OCI-LY1 (cell line): ENCODE data around the gene HS1BP3.

Experiments used
- H2AFZ ChIP-seq: fragments of 200-600 bp; sonication (generic), shearing (Covaris generic); 2 replicates; pipeline ENCODE4 v1.6.0; 2014; ENCODE audit warnings: antibody characterized with exemption, mild to moderate bottlenecking, low read length
- H3F3A ChIP-seq: fragments of 200-600 bp; sonication (generic), shearing (Covaris generic); 2 replicates; pipeline ENCODE4 v1.6.0; 2014; ENCODE audit warnings: mild to moderate bottlenecking, antibody characterized with exemption, low read length, moderate library complexity; ENCODE audit not compliant: insufficient read depth
- H3K27ac ChIP-seq: fragments of 200-600 bp; sonication (generic); 2 replicates; pipeline ENCODE4 v1.5.1; 2014; ENCODE audit warnings: low read length, mixed run types, mild to moderate bottlenecking, low read depth; ENCODE audit not compliant: poor library complexity, severe bottlenecking
- H3K27me3 ChIP-seq: fragments of 200-600 bp; sonication (generic); 2 replicates; pipeline ENCODE4 v1.6.0; 2014; ENCODE audit warnings: antibody characterized with exemption, mild to moderate bottlenecking, low read length, moderate library complexity; ENCODE audit not compliant: insufficient read depth
- H3K36me3 ChIP-seq: fragments of 200-600 bp; sonication (generic); 2 replicates; pipeline ENCODE4 v1.6.1; 2014; ENCODE audit warnings: mild to moderate bottlenecking, antibody characterized with exemption, low read length, moderate library complexity, mixed read lengths; ENCODE audit not compliant: insufficient read depth
- H3K4me1 ChIP-seq: fragments of 200-600 bp; sonication (generic); 2 replicates; pipeline ENCODE4 v1.5.1; 2014; ENCODE audit warnings: mild to moderate bottlenecking, low read length, moderate library complexity; ENCODE audit not compliant: insufficient read depth, severe bottlenecking
- H3K4me2 ChIP-seq: fragments of 200-600 bp; sonication (generic), shearing (Covaris generic); 2 replicates; pipeline ENCODE4 v1.6.1; 2014; ENCODE audit warnings: low read length
- H3K4me3 ChIP-seq: fragments of 200-600 bp; sonication (generic); 2 replicates; pipeline ENCODE4 v1.5.1; 2014; ENCODE audit warnings: low read length, low read depth, mild to moderate bottlenecking, mixed read lengths; ENCODE audit not compliant: poor library complexity, severe bottlenecking
- H3K79me2 ChIP-seq: fragments of 200-600 bp; shearing (Covaris generic); 2 replicates; pipeline ENCODE4 v1.6.1; 2016; ENCODE audit warnings: mixed run types, low read length, mixed read lengths; ENCODE audit not compliant: insufficient read depth
- H3K9ac ChIP-seq: fragments of 200-600 bp; sonication (generic), shearing (Covaris generic); 2 replicates; pipeline ENCODE4 v1.6.1; 2014; ENCODE audit warnings: mild to moderate bottlenecking, low read length, mixed read lengths
- H3K9me2 ChIP-seq: fragments of 200-600 bp; sonication (generic), shearing (Covaris generic); 2 replicates; pipeline ENCODE4 v1.6.1; 2014; ENCODE audit warnings: low read depth, mild to moderate bottlenecking, low read length, mixed read lengths
- H3K9me3 ChIP-seq: fragments of 200-600 bp; shearing (Covaris generic); 2 replicates; pipeline ENCODE4 v1.6.1; 2014; ENCODE audit warnings: low read length, mixed read lengths
- H4K20me1 ChIP-seq: fragments of 200-600 bp; sonication (generic), shearing (Covaris generic); 2 replicates; pipeline ENCODE4 v1.6.0; 2016; ENCODE audit warnings: mild to moderate bottlenecking, low read length; ENCODE audit not compliant: insufficient read depth
- CTCF ChIP-seq: fragments of 200-600 bp; sonication (generic), shearing (Covaris generic); IDR thresholded peaks from 2 replicates; pipeline ENCODE4 v1.5.1; 2017; ENCODE audit warnings: mild to moderate bottlenecking, antibody characterized with exemption, low read length, moderate library complexity, mixed read lengths
- EZH2 ChIP-seq: fragments of 200-600 bp; sonication (generic), shearing (Covaris generic); IDR thresholded peaks from 2 replicates; pipeline ENCODE4 v1.8.0; 2017; ENCODE audit warnings: borderline replicate concordance, mixed run types, mild to moderate bottlenecking, antibody characterized with exemption, low read length, moderate library complexity, mixed read lengths

Gene HS1BP3

GRCh38 chr2:20606198-20606597 lies 44.7 kb downstream of the HS1BP3 start:
- no peaks in the 10 kb centered on the region for H3F3A ChIP-seq

GRCh38 chr2:20604951-20605381 lies 45.9 kb downstream of the HS1BP3 start:
- H2AFZ ChIP-seq, result no peak overlapping the region
- no peak for TF ChIP-seq CTCF
- TF ChIP-seq EZH2, result no peak
- no peaks in the 10 kb centered on the region for H3K36me3 ChIP-seq
- H3K4me1 ChIP-seq, result no peaks in the 10 kb centered on the region
- no peaks in the 10 kb centered on the region for H3F3A ChIP-seq
- no peak overlapping the region for H3K4me3 ChIP-seq
- no peaks in the 10 kb centered on the region for H3K79me2 ChIP-seq
- H3K9ac ChIP-seq, result no peak overlapping the region
- H3K27ac ChIP-seq, result no peak overlapping the region
- H4K20me1 ChIP-seq, result no peaks in the 10 kb centered on the region
- H3K9me3 ChIP-seq, result 0 out of 2 replicates have a peak, but pooled peaks cover 3% of the 10 kb centered on the region
- H3K9me2 ChIP-seq, result no peaks in the 10 kb centered on the region
- H3K27me3 ChIP-seq, result peaks cover 6% of the 10 kb centered on the region; the same call in 1 of the 2 replicates
- H3K4me2 ChIP-seq, result no peak overlapping the region

More at GRCh38 chr2:20606198-20606597, 44.7 kb downstream of the HS1BP3 start:
- H3K4me1 ChIP-seq, result no peaks in the 10 kb centered on the region
- H3K9me3 ChIP-seq, result 0 out of 2 replicates have a peak, but pooled peaks cover 3% of the 10 kb centered on the region
- no peaks in the 10 kb centered on the region for H3K36me3 ChIP-seq
- H3K79me2 ChIP-seq, result no peaks in the 10 kb centered on the region
- H3K9ac ChIP-seq, result no peak overlapping the region
- H3K4me2 ChIP-seq, result no peak overlapping the region
- H2AFZ ChIP-seq, result no peak overlapping the region
- peaks cover 6% of the 10 kb centered on the region; the same call in 1 of the 2 replicates for H3K27me3 ChIP-seq
- H3K4me3 ChIP-seq, result no peak overlapping the region
- no peak for TF ChIP-seq CTCF
- TF ChIP-seq EZH2, result no peak
- no peak overlapping the region for H3K27ac ChIP-seq
- no peaks in the 10 kb centered on the region for H3K9me2 ChIP-seq
- no peaks in the 10 kb centered on the region for H4K20me1 ChIP-seq

- 0 out of 2 replicates have a peak, but pooled peaks cover 3% of the 10 kb centered on the region for H3K9me3 ChIP-seq
Measured at GRCh38 chr2:20604401-20604911, 46.4 kb downstream of the HS1BP3 start.

More at GRCh38 chr2:20604401-20604911, 46.4 kb downstream of the HS1BP3 start:
- Histone ChIP-seq H3K27me3 (peaks cover 6% of the 10 kb centered on the region; the same call in 1 of the 2 replicates), H3F3A (no peaks in the 10 kb centered on the region), H2AFZ (no peak overlapping the region), H3K79me2 (no peaks in the 10 kb centered on the region), H3K4me1 (no peaks in the 10 kb centered on the region), H3K27ac (no peak overlapping the region), H3K4me2 (no peak overlapping the region), H3K4me3 (no peak overlapping the region), H4K20me1 (no peaks in the 10 kb centered on the region), H3K9ac (no peak overlapping the region), H3K9me2 (no peaks in the 10 kb centered on the region), H3K36me3 (no peaks in the 10 kb centered on the region)
- TF ChIP-seq EZH2 (no peak), CTCF (no peak)
